HepG2 (cell line): ENCODE measurements around the gene VPS29. TPM values are rescaled to one million over a fixed set of nuclear protein-coding genes. Genes with fewer than 3 reads are reported as not detected.

Source experiments
- ADNP ChIP-seq: sonication (generic); formaldehyde crosslinking; IDR thresholded peaks from 2 replicates; pipeline ENCODE4 v1.4.0; 2020; ENCODE audit warnings: missing genetic modification reagents
- EED ChIP-seq: sonication (generic); formaldehyde crosslinking; IDR thresholded peaks from 2 replicates; pipeline ENCODE4 v1.5.0; 2020; ENCODE audit warnings: mild to moderate bottlenecking, missing genetic modification reagents
- ESRRA ChIP-seq: sonication (generic); formaldehyde crosslinking; IDR thresholded peaks from 2 replicates; pipeline ENCODE4 v1.5.1; 2020; ENCODE audit warnings: mild to moderate bottlenecking, low read depth, missing genetic modification reagents
- MIER2 ChIP-seq: IDR thresholded peaks from 2 replicates; pipeline ENCODE4 v1.6.1; 2016; ENCODE audit warnings: missing biosample characterization, missing genetic modification reagents
- SMARCE1 ChIP-seq: fragments of 450-650 bp; IDR thresholded peaks from 2 replicates; pipeline ENCODE4 v1.6.1; 2017; ENCODE audit warnings: borderline replicate concordance
- ZBTB7A ChIP-seq: sonication (generic); formaldehyde crosslinking; IDR thresholded peaks from 2 replicates; pipeline ENCODE4 v1.8.0; 2022; ENCODE audit warnings: mild to moderate bottlenecking, missing genetic modification reagents
- ZNF121 ChIP-seq: sonication (generic); formaldehyde crosslinking; IDR thresholded peaks from 2 replicates; pipeline ENCODE4 v1.5.0; 2020; ENCODE audit warnings: mild to moderate bottlenecking, missing genetic modification reagents
- ZNF337 ChIP-seq: sonication (generic); formaldehyde crosslinking; IDR thresholded peaks from 2 replicates; pipeline ENCODE4 v1.5.1; 2020; ENCODE audit warnings: missing genetic modification reagents, low read depth, mild to moderate bottlenecking, borderline replicate concordance
- ZNF383 ChIP-seq: sonication (generic); formaldehyde crosslinking; IDR thresholded peaks from 2 replicates; pipeline ENCODE4 v1.4.0; 2020; ENCODE audit warnings: missing genetic modification reagents, mild to moderate bottlenecking, borderline replicate concordance
- ZNF766 ChIP-seq: sonication (generic); formaldehyde crosslinking; IDR thresholded peaks from 2 replicates; pipeline ENCODE4 v1.5.0; 2020; ENCODE audit warnings: missing genetic modification reagents, borderline replicate concordance
- ZNF891 ChIP-seq: sonication (generic); formaldehyde crosslinking; IDR thresholded peaks from 2 replicates; pipeline ENCODE4 v1.5.0; 2020; ENCODE audit warnings: mild to moderate bottlenecking, missing genetic modification reagents
- ZZZ3 ChIP-seq: sonication (generic); formaldehyde crosslinking; IDR thresholded peaks from 2 replicates; pipeline ENCODE4 v1.4.0; 2020; ENCODE audit warnings: missing genetic modification reagents, mild to moderate bottlenecking, borderline replicate concordance
- polyA plus RNA-seq, 8 experiments: library from polyadenylated mRNA; depleted of rRNA in 3 of 8; stranded (reverse) in 7 of 8; unstranded in 1 of 8; fragments of >200 nt; fragmentation: Illumina TruSeq in 4 of 8; extraction: Trizol in 4 of 8; gene quantifications; 2 replicates each; pipeline versions ENCODE4 v1.2.1 to v1.2.3, GENCODE V29; 2011 to 2016; ENCODE audit warnings: low read depth in 4 of 8, missing spikeins in 1 of 8, mixed read lengths in 1 of 8; ENCODE audit not compliant: insufficient read depth in 1 of 8
- total RNA-seq, 5 experiments: library from RNA; depleted of rRNA; stranded (reverse); fragments of >200 nt; fragmentation: Illumina TruSeq; extraction: Trizol; gene quantifications; 2 replicates each; pipeline ENCODE4 v1.2.3, GENCODE V29; 2016; ENCODE audit warnings: low read depth in 1 of 5
- TF ChIP-seq, protein P1 (sequence below), 2 experiments: sonication (generic) in 1 of 2; formaldehyde crosslinking in 1 of 2; IDR thresholded peaks; 2 replicates each; pipeline versions ENCODE4 v1.6.1 to v1.9.0; 2014 to 2022; ENCODE audit warnings: antibody characterized with exemption in 1 of 2, borderline replicate concordance in 1 of 2, inconsistent platforms in 1 of 2, low read depth in 1 of 2, missing genetic modification reagents in 1 of 2
- TF ChIP-seq, protein P2 (sequence below): sonication (generic); formaldehyde crosslinking; IDR thresholded peaks from 2 replicates; pipeline ENCODE4 v1.4.0; 2020; ENCODE audit warnings: missing genetic modification reagents, mild to moderate bottlenecking, borderline replicate concordance
- TF ChIP-seq, protein P3 (sequence below): sonication (generic); formaldehyde crosslinking; IDR thresholded peaks from 2 replicates; pipeline ENCODE4 v1.4.0; 2020; ENCODE audit warnings: missing genetic modification reagents, borderline replicate concordance

VPS29 gene
- total and polyA plus RNA-seq, 2 of the 13 experiments (the other 11 are each of a cell fraction or from before 2014, with no cell fraction given): 107 to 114 TPM

DNA sequence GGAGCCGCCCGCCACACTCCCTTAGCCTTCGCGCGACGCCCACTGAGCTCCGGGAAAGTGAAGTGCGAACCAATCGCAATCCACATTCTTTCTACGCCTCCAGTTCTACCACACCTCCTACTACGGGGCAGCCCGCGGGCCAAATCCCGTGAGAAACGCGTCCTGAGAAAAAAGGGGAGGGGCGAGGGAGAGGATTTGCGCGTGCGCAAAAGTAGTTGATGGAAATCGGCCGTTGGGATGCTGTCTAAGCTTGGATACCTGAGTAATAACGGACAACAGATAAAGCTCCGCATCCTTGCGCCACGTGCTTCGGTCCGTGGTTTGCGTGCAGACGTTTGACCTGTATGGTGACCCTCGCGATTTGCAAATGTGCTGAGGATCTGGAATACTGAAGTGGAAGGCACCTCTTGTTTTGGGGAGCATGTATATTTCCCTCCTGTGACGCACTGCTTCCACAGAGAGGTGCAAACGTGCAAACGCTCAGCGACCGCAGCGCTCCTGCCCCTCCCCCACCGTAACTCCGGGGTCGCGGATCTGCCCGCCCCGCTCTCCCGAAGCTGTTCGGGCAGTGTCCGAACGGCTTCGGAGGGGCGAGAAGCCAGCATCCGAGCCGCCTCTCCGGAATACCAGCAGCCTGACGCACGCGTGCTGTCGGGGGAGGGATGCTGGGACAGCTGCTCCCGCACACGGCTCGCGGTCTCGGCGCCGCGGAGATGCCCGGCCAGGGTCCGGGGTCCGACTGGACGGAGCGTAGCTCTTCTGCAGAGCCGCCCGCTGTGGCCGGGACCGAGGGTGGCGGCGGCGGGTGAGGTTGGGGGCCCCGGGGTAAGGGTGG is 33.5 kb downstream of the VPS29 start, which contains the start of the genes FAM216A and GPN3 (continued):
- TF ChIP-seq ZBTB7A (CRISPR knock-in tag) (no peak), ZNF121 (CRISPR knock-in tag) (peak; percentile 12; the same call in 1 of the 2 replicates), ZNF766 (CRISPR knock-in tag) (0 out of 2 replicates have a peak, but pooled peaks have one; percentile 3), EED (CRISPR knock-in tag) (no peak; the same call in 1 of the 2 replicates), ZNF383 (CRISPR knock-in tag) (no peak; the same call in 1 of the 2 replicates), SMARCE1 (no peak), ESRRA (CRISPR knock-in tag) (peak; percentile 34; the same call in 1 of the 2 replicates), ZZZ3 (CRISPR knock-in tag) (peak; percentile 25; the same call in 1 of the 2 replicates), ZNF891 (CRISPR knock-in tag) (no peak), MIER2 (CRISPR knock-in tag) (peak; percentile 5; the same call in 1 of the 2 replicates), ADNP (no peak), ZNF337 (CRISPR knock-in tag) (peak; percentile 37; the same call in 1 of the 2 replicates)
- TF ChIP-seq, protein P1, sequence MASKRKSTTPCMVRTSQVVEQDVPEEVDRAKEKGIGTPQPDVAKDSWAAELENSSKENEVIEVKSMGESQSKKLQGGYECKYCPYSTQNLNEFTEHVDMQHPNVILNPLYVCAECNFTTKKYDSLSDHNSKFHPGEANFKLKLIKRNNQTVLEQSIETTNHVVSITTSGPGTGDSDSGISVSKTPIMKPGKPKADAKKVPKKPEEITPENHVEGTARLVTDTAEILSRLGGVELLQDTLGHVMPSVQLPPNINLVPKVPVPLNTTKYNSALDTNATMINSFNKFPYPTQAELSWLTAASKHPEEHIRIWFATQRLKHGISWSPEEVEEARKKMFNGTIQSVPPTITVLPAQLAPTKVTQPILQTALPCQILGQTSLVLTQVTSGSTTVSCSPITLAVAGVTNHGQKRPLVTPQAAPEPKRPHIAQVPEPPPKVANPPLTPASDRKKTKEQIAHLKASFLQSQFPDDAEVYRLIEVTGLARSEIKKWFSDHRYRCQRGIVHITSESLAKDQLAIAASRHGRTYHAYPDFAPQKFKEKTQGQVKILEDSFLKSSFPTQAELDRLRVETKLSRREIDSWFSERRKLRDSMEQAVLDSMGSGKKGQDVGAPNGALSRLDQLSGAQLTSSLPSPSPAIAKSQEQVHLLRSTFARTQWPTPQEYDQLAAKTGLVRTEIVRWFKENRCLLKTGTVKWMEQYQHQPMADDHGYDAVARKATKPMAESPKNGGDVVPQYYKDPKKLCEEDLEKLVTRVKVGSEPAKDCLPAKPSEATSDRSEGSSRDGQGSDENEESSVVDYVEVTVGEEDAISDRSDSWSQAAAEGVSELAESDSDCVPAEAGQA (IDR thresholded peaks at IDR 0.05; ENCODE audit: low read depth): peak; percentile 32; the same call in 1 of the 2 replicates
- TF ChIP-seq, protein P1 (CRISPR knock-in tag; IDR thresholded peaks at IDR 0.05; ENCODE audit: borderline replicate concordance): peak; percentile 26; the same call in 1 of the 2 replicates
- TF ChIP-seq, protein P2, sequence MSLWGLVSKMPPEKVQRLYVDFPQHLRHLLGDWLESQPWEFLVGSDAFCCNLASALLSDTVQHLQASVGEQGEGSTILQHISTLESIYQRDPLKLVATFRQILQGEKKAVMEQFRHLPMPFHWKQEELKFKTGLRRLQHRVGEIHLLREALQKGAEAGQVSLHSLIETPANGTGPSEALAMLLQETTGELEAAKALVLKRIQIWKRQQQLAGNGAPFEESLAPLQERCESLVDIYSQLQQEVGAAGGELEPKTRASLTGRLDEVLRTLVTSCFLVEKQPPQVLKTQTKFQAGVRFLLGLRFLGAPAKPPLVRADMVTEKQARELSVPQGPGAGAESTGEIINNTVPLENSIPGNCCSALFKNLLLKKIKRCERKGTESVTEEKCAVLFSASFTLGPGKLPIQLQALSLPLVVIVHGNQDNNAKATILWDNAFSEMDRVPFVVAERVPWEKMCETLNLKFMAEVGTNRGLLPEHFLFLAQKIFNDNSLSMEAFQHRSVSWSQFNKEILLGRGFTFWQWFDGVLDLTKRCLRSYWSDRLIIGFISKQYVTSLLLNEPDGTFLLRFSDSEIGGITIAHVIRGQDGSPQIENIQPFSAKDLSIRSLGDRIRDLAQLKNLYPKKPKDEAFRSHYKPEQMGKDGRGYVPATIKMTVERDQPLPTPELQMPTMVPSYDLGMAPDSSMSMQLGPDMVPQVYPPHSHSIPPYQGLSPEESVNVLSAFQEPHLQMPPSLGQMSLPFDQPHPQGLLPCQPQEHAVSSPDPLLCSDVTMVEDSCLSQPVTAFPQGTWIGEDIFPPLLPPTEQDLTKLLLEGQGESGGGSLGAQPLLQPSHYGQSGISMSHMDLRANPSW (CRISPR knock-in tag): no peak; the same call in 1 of the 2 replicates
- TF ChIP-seq, protein P3, sequence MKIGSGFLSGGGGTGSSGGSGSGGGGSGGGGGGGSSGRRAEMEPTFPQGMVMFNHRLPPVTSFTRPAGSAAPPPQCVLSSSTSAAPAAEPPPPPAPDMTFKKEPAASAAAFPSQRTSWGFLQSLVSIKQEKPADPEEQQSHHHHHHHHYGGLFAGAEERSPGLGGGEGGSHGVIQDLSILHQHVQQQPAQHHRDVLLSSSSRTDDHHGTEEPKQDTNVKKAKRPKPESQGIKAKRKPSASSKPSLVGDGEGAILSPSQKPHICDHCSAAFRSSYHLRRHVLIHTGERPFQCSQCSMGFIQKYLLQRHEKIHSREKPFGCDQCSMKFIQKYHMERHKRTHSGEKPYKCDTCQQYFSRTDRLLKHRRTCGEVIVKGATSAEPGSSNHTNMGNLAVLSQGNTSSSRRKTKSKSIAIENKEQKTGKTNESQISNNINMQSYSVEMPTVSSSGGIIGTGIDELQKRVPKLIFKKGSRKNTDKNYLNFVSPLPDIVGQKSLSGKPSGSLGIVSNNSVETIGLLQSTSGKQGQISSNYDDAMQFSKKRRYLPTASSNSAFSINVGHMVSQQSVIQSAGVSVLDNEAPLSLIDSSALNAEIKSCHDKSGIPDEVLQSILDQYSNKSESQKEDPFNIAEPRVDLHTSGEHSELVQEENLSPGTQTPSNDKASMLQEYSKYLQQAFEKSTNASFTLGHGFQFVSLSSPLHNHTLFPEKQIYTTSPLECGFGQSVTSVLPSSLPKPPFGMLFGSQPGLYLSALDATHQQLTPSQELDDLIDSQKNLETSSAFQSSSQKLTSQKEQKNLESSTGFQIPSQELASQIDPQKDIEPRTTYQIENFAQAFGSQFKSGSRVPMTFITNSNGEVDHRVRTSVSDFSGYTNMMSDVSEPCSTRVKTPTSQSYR (CRISPR knock-in tag): peak; percentile 98
